ENCODE results near the gene PLOD1.

Gene PLOD1

DNA sequence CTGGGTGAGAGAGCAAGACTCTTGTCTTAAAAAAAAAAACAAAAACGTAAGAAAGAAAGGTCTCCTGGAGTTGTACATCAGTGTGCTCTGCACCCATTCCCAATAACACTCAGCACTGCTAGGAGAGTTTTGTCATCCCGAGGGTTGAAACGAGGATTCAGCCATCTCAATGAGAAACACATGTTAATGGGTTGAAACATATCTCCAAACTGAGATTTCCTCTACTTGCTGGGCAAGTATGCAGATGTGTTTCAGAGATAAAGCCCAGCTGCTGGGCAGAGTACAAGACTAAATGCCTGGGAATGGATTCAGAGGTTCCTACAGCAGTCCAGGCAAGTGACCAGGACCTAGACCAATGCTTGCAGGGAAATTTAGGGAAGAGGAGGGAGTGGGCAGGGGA is 43.1 kb downstream of the PLOD1 start:
- Histone ChIP-seq H3K4me2 (ENCODE audit: low read depth, low read length, poor library complexity, severe bottlenecking) (no peak overlapping the region), H3K9me2 (replicated peaks; ENCODE audit: insufficient read depth, low read length) (no peaks in the 10 kb centered on the region), H2AFZ (ENCODE audit: low read depth, low read length, severe bottlenecking) (no peak overlapping the region), H3K4me3 (ENCODE audit: insufficient read depth, low read length, poor library complexity, severe bottlenecking) (no peak overlapping the region), H3K36me3 (ENCODE audit: low read length) (no peaks in the 10 kb centered on the region), H3K27ac (ENCODE audit: low read depth, low read length) (no peak overlapping the region), H3K79me2 (ENCODE audit: insufficient read depth, low read length) (peaks cover 22% of the 10 kb centered on the region), H3K9ac (ENCODE audit: low read length) (no peak overlapping the region), H4K20me1 (ENCODE audit: low read depth, low read length) (no peaks in the 10 kb centered on the region), H3K9me3 (ENCODE audit: insufficient read depth, low read length) (no peaks in the 10 kb centered on the region), H3F3A (ENCODE audit: insufficient read depth) (no peaks in the 10 kb centered on the region), H3K27me3 (ENCODE audit: low read length) (no peaks in the 10 kb centered on the region)
- no peak for TF ChIP-seq EZH2phosphoT487 (conservative IDR thresholded peaks at IDR 0.05; ENCODE audit: low read length)
- TF ChIP-seq, protein P1, sequence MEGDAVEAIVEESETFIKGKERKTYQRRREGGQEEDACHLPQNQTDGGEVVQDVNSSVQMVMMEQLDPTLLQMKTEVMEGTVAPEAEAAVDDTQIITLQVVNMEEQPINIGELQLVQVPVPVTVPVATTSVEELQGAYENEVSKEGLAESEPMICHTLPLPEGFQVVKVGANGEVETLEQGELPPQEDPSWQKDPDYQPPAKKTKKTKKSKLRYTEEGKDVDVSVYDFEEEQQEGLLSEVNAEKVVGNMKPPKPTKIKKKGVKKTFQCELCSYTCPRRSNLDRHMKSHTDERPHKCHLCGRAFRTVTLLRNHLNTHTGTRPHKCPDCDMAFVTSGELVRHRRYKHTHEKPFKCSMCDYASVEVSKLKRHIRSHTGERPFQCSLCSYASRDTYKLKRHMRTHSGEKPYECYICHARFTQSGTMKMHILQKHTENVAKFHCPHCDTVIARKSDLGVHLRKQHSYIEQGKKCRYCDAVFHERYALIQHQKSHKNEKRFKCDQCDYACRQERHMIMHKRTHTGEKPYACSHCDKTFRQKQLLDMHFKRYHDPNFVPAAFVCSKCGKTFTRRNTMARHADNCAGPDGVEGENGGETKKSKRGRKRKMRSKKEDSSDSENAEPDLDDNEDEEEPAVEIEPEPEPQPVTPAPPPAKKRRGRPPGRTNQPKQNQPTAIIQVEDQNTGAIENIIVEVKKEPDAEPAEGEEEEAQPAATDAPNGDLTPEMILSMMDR (IDR thresholded peaks at IDR 0.05; ENCODE audit: insufficient read depth, low read length, poor library complexity, severe bottlenecking): no peak

DNA sequence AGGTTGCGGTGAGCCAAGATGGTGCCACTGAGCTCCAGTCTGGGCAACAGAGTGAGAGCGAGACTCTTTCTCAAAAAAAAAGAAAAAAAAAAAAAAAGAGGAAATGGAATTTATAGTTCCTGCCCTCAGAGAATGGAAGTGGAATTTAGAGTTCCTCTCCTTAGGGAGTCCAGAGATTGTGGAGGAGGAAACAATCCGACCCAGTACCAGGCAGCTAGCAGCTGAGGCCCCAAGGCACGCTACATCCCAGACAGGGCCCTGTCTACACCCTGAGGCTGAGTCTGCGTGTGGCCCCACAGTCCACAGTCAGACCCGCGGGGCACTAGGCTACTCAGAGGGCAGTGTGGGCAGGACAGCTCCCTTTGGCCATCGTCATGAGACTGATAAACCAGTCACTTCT is 43.8 kb downstream of the PLOD1 start:
- Histone ChIP-seq H3K27ac (ENCODE audit: low read depth, low read length) (no peak overlapping the region), H3K9ac (ENCODE audit: low read length) (no peak overlapping the region), H2AFZ (ENCODE audit: low read depth, low read length, severe bottlenecking) (no peak overlapping the region), H3F3A (ENCODE audit: insufficient read depth) (no peaks in the 10 kb centered on the region), H3K4me3 (ENCODE audit: insufficient read depth, low read length, poor library complexity, severe bottlenecking) (no peak overlapping the region), H3K4me2 (ENCODE audit: low read depth, low read length, poor library complexity, severe bottlenecking) (no peak overlapping the region), H3K9me3 (ENCODE audit: insufficient read depth, low read length) (no peaks in the 10 kb centered on the region), H3K27me3 (ENCODE audit: low read length) (no peaks in the 10 kb centered on the region), H4K20me1 (ENCODE audit: low read depth, low read length) (no peaks in the 10 kb centered on the region), H3K79me2 (ENCODE audit: insufficient read depth, low read length) (peaks cover 22% of the 10 kb centered on the region), H3K9me2 (replicated peaks; ENCODE audit: insufficient read depth, low read length) (no peaks in the 10 kb centered on the region), H3K36me3 (ENCODE audit: low read length) (no peaks in the 10 kb centered on the region)
- TF ChIP-seq, protein P1 (IDR thresholded peaks at IDR 0.05; ENCODE audit: insufficient read depth, low read length, poor library complexity, severe bottlenecking): no peak
- TF ChIP-seq EZH2phosphoT487 (conservative IDR thresholded peaks at IDR 0.05; ENCODE audit: low read length): no peak

DNA sequence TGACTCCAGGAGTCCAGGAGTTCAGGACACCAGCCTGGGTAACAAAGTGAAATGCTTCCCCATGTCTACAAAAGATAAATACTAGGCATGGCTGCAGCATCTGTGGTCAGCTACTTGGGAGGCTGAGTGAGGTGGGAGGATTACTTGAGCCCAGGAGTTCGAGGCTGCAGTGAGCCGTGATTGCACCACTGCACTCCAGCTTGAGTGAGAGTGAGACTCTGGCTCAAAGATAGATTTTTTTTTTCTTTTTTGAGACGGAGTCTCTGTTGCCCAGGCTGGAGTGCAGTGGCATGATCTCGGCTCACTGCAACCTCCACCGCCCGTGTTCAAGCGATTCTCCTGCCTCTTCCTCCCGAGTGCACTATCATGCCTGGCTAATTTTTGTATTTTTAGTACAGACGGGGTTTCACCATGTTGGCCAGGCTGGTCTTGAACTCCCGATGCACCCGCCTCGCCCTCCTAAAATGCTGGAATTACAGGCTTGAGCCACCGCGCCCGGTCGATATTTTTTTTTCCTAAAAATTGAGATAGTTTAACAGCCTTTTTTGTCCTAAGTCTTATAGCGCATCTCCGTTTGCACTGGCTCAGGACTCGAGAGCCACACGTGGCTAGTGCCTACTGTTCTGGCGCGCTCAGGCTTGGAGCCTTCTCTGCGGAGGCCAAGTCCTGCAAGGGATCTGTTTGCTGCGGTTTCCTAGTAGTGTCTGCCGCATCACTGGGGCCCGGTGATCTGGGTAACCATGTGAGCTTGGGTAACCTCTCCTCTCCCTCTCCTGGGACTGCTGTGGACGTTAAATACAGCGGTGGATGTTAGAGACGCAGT is 44.7 kb downstream of the PLOD1 start:
- no peaks in the 10 kb centered on the region for H3K9me2 ChIP-seq (replicated peaks; ENCODE audit: insufficient read depth, low read length)
- H4K20me1 ChIP-seq (ENCODE audit: low read depth, low read length): no peaks in the 10 kb centered on the region
- no peaks in the 10 kb centered on the region for H3K9me3 ChIP-seq (ENCODE audit: insufficient read depth, low read length)
- H3K4me2 ChIP-seq (ENCODE audit: low read depth, low read length, poor library complexity, severe bottlenecking): peak overlapping the region; percentile 78
- H2AFZ ChIP-seq (ENCODE audit: low read depth, low read length, severe bottlenecking): peak overlapping the region; percentile 50
- H3K36me3 ChIP-seq (ENCODE audit: low read length): no peaks in the 10 kb centered on the region
- H3K27me3 ChIP-seq (ENCODE audit: low read length): no peaks in the 10 kb centered on the region
- peaks cover 30% of the 10 kb centered on the region for H3K79me2 ChIP-seq (ENCODE audit: insufficient read depth, low read length)
- TF ChIP-seq, protein P1 (IDR thresholded peaks at IDR 0.05; ENCODE audit: insufficient read depth, low read length, poor library complexity, severe bottlenecking): no peak
- TF ChIP-seq EZH2phosphoT487 (conservative IDR thresholded peaks at IDR 0.05; ENCODE audit: low read length): no peak
- H3K27ac ChIP-seq (ENCODE audit: low read depth, low read length): no peak overlapping the region
- peak overlapping the region; percentile 95 for H3K4me3 ChIP-seq (ENCODE audit: insufficient read depth, low read length, poor library complexity, severe bottlenecking)
- no peaks in the 10 kb centered on the region for H3F3A ChIP-seq (ENCODE audit: insufficient read depth)
- H3K9ac ChIP-seq (ENCODE audit: low read length): peak overlapping the region; percentile 88
